ENCODE measurements around the gene PSME2.

PSME2 gene

GRCh38 chr14:24160499-24160849 is 14.1 kb upstream of the PSME2 start:
- no peak for TF ChIP-seq CTCF (IDR thresholded peaks at IDR 0.05; ENCODE audit: low read depth, low read length)
- no peak overlapping the region for H3K4me3 ChIP-seq (ENCODE audit: low read depth, low read length)

DNA sequence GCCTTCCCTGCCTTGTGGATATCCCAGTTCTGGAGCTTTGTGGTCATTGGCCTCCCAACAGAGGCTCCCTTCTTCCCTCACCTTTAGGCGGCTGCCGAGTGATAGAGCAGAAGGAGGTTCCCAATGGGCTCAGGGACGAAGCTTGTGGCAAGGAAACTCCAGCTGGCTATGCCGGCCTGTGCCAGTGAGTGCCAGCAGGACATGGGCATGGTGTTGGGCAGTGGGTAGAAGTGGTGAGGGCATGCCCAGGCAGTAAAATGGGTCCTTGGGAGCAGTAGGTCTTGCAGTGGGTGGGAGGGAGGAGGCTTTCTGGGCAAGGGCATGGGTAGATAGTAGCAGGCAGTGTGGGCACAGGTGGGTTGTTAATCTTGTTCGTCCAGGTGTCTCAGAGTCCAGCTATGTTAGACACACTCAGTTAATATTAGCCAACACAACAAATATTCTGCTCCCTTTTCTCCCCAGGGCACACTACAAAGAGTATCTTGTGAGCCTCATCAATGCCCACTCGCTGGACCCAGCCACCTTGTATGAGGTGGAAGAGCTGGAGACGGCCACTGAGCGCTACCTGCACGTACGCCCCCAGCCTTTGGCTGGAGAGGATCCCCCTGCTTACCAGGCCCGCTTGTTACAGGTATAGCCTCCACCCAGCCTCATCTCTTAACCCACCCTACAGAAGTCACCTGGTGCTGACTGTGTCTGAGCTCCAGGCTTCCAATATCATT is 13.5 kb upstream of the PSME2 start:
- TF ChIP-seq CTCF (IDR thresholded peaks at IDR 0.05; ENCODE audit: low read depth, low read length) = no peak
- H3K4me3 ChIP-seq (ENCODE audit: low read depth, low read length) = no peak overlapping the region

DNA sequence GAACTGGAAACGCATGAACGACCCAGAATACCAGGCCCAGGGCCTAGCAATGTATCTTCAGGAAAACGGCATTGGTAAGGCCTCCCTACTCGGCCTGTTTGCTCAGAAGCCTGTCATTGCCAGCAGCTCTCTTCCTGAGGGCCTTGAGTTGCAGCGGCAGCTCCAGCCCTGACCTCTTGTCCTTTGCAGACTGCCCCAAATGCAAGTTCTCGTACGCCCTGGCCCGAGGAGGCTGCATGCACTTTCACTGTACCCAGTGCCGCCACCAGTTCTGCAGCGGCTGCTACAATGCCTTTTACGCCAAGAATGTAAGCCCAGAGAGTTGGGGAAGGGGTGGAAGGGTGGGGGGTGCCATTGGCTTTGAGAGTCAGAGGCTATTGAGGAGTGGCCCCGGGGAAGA is 10.9 kb upstream of the PSME2 start:
- H3K4me3 ChIP-seq (ENCODE audit: low read depth, low read length) = no peak overlapping the region
- no peak for TF ChIP-seq CTCF (IDR thresholded peaks at IDR 0.05; ENCODE audit: low read depth, low read length)

DNA sequence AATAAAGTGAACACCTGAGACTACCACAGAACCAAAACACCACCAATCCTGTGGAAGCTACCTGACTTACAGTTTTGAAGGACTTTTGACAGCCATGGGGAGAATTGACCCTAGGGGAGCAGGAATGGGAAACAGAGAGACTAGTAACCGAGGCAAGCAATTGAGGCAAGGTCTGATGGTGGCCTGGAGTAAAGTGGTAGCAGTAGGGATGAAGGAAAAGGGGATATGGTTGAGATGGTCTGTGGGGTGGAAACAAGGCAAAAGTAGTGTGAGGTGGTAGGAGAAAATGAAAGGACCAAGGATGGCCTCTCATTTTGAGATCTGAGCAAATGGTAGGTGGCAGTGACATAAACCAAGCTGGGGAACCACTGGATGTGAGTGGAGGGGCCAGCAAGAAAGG is 10.4 kb upstream of the PSME2 start:
- TF ChIP-seq CTCF (IDR thresholded peaks at IDR 0.05; ENCODE audit: low read depth, low read length) = no peak
- no peak overlapping the region for H3K4me3 ChIP-seq (ENCODE audit: low read depth, low read length)

DNA sequence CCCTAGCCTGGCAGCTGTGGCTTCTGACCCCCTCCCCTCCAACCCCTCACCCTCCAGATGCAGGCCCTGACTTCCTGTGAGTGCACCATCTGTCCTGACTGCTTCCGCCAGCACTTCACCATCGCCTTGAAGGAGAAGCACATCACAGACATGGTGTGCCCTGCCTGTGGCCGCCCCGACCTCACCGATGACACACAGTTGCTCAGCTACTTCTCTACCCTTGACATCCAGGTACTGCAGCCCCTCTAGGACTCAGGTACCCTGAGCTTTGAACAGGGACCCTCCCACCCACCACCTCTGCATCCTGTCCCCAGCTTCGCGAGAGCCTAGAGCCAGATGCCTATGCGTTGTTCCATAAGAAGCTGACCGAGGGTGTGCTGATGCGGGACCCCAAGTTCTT is 8.7 kb upstream of the PSME2 start:
- TF ChIP-seq CTCF (IDR thresholded peaks at IDR 0.05; ENCODE audit: low read depth, low read length) = no peak
- no peak overlapping the region for H3K4me3 ChIP-seq (ENCODE audit: low read depth, low read length)

DNA sequence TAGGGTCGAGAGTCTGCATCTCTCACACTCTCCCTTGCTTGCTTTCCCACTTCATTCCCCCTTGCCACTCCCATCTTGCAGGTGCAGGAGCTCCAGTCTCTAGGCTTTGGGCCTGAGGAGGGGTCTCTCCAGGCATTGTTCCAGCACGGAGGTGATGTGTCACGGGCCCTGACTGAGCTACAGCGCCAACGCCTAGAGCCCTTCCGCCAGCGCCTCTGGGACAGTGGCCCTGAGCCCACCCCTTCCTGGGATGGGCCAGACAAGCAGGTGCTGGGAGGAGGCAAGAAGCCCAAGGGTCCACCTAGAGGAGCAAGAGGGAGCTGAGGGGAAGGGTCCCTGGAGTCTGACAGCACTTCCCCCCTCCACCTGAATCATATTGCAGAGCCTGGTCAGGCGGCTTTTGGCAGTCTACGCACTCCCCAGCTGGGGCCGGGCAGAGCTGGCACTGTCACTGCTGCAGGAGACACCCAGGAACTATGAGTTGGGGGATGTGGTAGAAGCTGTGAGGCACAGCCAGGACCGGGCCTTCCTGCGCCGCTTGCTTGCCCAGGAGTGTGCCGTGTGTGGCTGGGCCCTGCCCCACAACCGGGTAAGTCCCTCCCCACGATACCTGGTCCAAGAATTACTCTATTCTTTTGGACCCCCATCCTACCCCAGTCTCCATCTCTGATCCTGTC is 5.1 kb upstream of the PSME2 start:
- no peak overlapping the region for H3K4me3 ChIP-seq (ENCODE audit: low read depth, low read length)
- no peak for TF ChIP-seq CTCF (IDR thresholded peaks at IDR 0.05; ENCODE audit: low read depth, low read length)

DNA sequence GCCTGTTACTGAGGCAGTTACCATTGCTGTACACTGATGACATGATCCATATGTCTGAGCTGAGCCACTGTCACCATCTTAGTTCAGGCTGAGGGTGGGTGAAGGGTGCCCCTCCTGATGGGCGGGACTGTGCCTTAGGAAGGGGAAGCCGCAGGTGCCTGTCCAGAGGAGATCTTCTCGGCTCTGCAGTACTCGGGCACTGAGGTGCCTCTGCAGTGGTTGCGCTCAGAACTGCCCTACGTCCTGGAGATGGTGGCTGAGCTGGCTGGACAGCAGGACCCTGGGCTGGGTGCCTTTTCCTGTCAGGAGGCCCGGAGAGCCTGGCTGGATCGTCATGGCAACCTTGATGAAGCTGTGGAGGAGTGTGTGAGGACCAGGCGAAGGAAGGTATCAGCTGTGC is 4.6 kb upstream of the PSME2 start:
- no peak for TF ChIP-seq CTCF (IDR thresholded peaks at IDR 0.05; ENCODE audit: low read depth, low read length)
- H3K4me3 ChIP-seq (ENCODE audit: low read depth, low read length) = no peak overlapping the region

All from WI38 (cell line).